Measurements from ENCODE around the gene ALKBH2.
"Not testable (repeated sequence)": the region's sequence is repeated elsewhere in the genome, so short reads cannot be mapped to it uniquely, and the experiment has no call there.

The ALKBH2 gene

GRCh38 chr12:109065853-109066193, 27.4 kb downstream of the ALKBH2 start:
- no peak for DNase-seq

GRCh38 chr12:109065154-109065852, 28.0 kb downstream of the ALKBH2 start:
- no peak for DNase-seq

GRCh38 chr12:109064143-109064542, 29.1 kb downstream of the ALKBH2 start:
- DNase-seq = no peak

DNA sequence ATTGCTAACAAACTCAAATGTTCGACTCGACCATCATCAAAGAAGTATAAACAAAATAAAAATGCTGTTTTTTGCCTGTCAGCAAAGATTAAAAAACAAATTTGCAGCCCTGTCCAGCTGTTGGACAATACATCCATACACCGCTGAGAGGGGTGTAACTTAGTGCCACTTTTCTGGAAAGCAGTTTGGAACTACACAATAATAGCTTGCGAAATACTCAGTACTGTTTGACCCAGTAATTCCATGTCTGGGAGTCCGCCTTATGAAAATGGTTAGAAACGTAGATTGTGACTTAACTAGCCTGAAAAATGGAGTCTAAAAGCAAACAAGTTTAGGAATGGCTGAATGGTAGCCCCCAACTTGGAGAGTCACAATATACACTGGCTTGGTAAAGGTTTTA, 34.5 kb downstream of the ALKBH2 start:
- DNase-seq = no peak

- no peak for DNase-seq
Measured at GRCh38 chr12:109057376-109057775, 35.9 kb downstream of the ALKBH2 start.

DNA sequence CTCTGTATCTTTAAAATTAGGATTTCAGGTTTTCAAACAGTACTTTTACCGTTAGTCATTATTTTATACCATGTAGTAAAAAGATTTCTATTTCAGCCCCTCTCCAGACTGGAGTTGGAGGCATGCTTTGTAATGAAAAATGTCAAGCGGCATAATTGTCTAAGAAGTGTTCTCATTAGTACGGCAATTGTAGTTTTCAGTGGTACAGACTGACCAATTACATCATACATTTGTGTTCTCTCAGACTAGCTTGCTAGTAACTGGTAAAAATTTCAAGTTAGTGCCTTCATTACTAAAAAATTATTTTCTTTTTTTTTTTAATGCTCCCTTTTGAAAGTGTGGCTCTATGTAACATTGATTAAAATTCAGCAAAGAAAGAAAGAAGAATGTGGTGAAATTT, 36.4 kb downstream of the ALKBH2 start:
- DNase-seq = no peak

GRCh38 chr12:109054520-109054919, 38.8 kb downstream of the ALKBH2 start:
- no peak for DNase-seq

- not testable (repeated sequence) for DNase-seq
Measured at GRCh38 chr12:109054124-109054513, 39.2 kb downstream of the ALKBH2 start.

DNA sequence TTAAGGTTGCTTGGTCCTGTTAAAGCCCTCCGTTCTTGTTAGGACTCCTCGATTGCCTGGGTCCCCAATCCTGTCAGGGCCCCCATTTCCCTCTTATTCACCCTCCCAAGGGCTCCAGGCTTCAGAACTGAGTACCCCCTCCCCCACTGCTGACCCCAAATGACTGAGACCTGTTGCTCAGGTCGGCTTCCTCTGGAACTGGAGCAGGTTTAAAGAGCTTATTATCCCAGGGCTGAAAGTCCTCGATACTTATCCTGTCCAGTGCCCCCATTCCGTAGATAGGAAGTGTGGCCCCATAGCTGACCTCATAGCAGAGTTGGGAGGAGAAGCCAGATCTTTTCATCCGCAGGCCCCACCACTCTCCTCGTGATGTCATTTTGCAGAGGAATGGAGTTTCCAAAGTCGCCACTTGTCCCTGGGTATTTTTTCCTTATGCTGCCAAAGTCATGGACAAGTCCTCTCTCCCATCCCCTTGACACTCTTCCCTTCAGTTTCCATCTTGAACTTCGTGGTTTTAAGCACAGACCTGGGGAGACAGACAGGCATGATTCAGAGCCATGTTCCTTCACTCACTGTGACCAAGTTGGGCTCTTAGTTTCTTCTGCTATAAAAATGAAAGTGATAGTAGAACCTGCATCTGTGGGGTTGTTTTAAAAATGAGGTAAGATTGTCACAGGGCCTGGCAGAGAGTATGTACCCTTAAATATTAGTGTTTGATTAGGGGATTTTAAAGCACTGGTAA, 39.7 kb downstream of the ALKBH2 start:
- DNase-seq = no peak

GRCh38 chr12:109052414-109053323, 40.6 kb downstream of the ALKBH2 start, which contains the start of gene USP30:
TSS of gene USP30 (plus strand) at chr12:109052576. CDS start at chr12:109052679, 103 bp downstream.
- peak; percentile 75 for DNase-seq

GRCh38 chr12:109052097-109052413, 41.2 kb downstream of the ALKBH2 start:
- no peak for DNase-seq

DNA sequence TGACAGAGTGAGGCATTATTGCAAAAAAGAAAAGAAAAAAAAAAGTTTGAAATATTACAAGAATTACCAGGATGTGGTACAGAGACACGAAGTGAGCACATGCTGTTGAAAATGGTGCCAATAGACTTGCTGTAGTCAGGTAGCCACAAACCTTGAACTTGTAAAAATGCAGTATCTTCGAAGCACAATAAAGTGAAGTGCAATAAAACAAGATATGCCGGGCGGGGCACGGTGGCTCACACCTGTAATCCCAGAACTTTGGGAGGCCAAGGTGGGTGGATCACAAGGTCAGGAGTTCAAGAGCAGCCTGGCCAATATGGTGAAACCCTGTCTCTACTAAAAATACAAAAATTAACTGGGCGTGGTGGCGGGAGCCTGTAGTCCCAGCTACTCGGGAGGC, 43.5 kb downstream of the ALKBH2 start:
- not testable (repeated sequence) for DNase-seq

- not testable (repeated sequence) for DNase-seq
Measured at GRCh38 chr12:109048706-109049105, 44.6 kb downstream of the ALKBH2 start.

DNA sequence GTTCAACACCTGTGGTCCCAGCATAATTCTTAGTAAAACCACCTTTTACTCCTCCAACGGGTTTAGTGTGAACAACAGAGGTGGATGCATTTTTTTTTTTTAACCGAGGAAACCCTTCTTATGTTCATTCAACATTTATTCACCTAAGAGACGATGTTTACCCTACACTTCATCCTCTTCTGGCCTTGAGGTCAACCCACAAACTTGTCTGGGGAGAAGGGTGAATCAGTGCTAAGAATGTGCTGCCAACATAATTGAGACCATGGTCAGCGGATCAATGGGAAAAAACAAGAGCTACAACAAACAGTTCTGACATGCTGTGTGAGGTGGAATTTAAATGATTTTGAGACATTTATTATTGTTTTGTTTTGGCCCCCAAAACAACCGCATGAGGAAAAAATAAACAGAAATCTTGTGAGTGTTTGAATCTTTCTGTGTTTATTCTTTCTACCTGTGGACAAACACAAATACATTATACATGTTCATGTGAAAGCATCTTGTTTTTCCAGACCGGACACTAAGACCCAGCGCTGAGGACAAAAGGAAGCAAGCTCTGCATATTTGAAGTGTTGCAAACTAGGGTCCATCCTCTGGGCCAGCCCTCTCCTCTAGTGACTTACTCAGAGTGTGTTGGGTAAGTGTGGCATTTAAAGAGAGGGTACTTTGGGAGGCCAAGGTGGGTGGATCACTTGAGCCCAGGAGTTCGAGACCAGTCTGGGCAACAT, 46.0 kb downstream of the ALKBH2 start:
- no peak for DNase-seq

DNA sequence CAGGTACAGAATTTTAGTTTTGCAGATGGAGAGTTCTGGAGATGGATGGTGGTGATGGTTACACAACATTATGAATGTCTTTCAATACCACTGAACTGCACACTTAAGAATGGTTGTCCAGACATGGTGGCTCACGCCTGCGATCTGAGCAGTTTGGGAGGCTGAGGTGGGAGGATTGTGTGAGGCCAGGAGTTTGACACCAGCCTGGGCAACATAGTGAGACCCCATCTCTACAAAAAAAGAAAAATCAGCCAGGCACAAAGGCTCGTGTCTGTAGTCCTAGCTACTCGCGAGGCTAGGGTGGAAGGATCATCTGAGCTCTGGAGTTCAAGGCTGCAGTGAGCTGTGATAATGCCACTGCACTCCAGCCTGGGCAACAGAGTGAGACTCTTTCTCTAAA, 49.0 kb downstream of the ALKBH2 start:
- no peak for DNase-seq

All from activated effector memory CD4-positive, alpha-beta T cell treated with Interleukin-2 at 50 U/mL for 16 hours (primary cell).